IMR-90 (cell line): ENCODE measurements around the gene ZNF524. TPM values are rescaled to one million over a fixed set of nuclear protein-coding genes. Genes with fewer than 3 reads are reported as not detected.

Source experiments
- ATAC-seq: fragments of 200-7000 bp; cut with Tn5 transposase; 2 replicates; pipeline ENCODE4 v1.9.1; 2020; ENCODE audit warnings: low read depth, mild to moderate bottlenecking, moderate library complexity
- BruUV-seq: library from RNA; stranded (reverse); fragments of 400-500 nt; replicated peaks from 2 replicates; lab custom pipeline; 2021; lab: Mats Ljungman, UMichigan
- CTCF ChIA-PET: fragments of 300-600 bp; formaldehyde crosslinking; extraction: SDS; loops from one replicate; lab custom pipeline; 2021; ENCODE audit warnings: antibody characterized with exemption; lab: Yijun Ruan, JAX
- POLR2A ChIA-PET: fragments of 300-600 bp; sonication (Branson Sonifier 250); formaldehyde crosslinking; loops from one replicate; lab custom pipeline; 2022; ENCODE audit warnings: antibody characterized with exemption; ENCODE audit not compliant: unreplicated experiment; lab: Charles Lee
- DNase-seq: peaks from one replicate; pipeline ENCODE4 v3.0.0; 2013
- H2AFZ ChIP-seq: replicated peaks from 2 replicates; pipeline ENCODE3; 2013; ENCODE audit warnings: low read length, mild to moderate bottlenecking; ENCODE audit not compliant: poor library complexity
- H2AK5ac ChIP-seq: 2 replicates; pipeline ENCODE4 v1.6.1; 2013; ENCODE audit warnings: low read depth, low read length, inconsistent platforms
- H2AK9ac ChIP-seq: replicated peaks from 2 replicates; pipeline ENCODE3; 2013; ENCODE audit warnings: mild to moderate bottlenecking, low read depth, low read length, moderate library complexity; ENCODE audit not compliant: poor library complexity
- H2BK120ac ChIP-seq: 2 replicates; pipeline ENCODE4 v1.6.1; 2013; ENCODE audit warnings: low read depth, low read length, inconsistent platforms
- H2BK15ac ChIP-seq: 3 replicates; pipeline ENCODE4 v1.6.1; 2013; ENCODE audit warnings: low read depth, low read length, inconsistent platforms
- H2BK20ac ChIP-seq: 2 replicates; pipeline ENCODE4 v1.6.1; 2013; ENCODE audit warnings: low read depth, mild to moderate bottlenecking, inconsistent platforms, low read length, moderate library complexity
- H2BK5ac ChIP-seq: 2 replicates; pipeline ENCODE4 v1.6.1; 2013; ENCODE audit warnings: mild to moderate bottlenecking, low read depth, low read length, inconsistent platforms; ENCODE audit not compliant: poor library complexity, severe bottlenecking
- H3K14ac ChIP-seq: replicated peaks from 2 replicates; pipeline ENCODE4 v1.6.1; 2013; ENCODE audit warnings: low read depth, low read length, inconsistent platforms
- H3K18ac ChIP-seq: 2 replicates; pipeline ENCODE4 v1.6.1; 2013; ENCODE audit warnings: low read depth, low read length, control low read depth
- H3K23ac ChIP-seq: 2 replicates; pipeline ENCODE4 v1.6.1; 2013; ENCODE audit warnings: low read depth, low read length, inconsistent platforms
- H3K27ac ChIP-seq: 2 replicates; pipeline ENCODE4 v1.5.1; 2013; ENCODE audit warnings: mild to moderate bottlenecking, control low read depth, low read length; ENCODE audit not compliant: insufficient read depth
- H3K27me3 ChIP-seq: 2 replicates; pipeline ENCODE4 v1.6.1; 2013; ENCODE audit warnings: low read length; ENCODE audit not compliant: control insufficient read depth, insufficient read depth
- H3K36me3 ChIP-seq: 2 replicates; pipeline ENCODE4 v1.6.1; 2013; ENCODE audit warnings: low read length, mixed read lengths; ENCODE audit not compliant: control insufficient read depth, insufficient read depth
- H3K4ac ChIP-seq: 2 replicates; pipeline ENCODE4 v1.6.1; 2013; ENCODE audit warnings: low read depth, low read length, inconsistent platforms
- H3K4me1 ChIP-seq: 2 replicates; pipeline ENCODE4 v1.6.1; 2013; ENCODE audit warnings: low read length, mixed read lengths; ENCODE audit not compliant: control insufficient read depth, insufficient read depth
- H3K4me2 ChIP-seq: 2 replicates; pipeline ENCODE4 v1.6.1; 2013; ENCODE audit warnings: low read depth, mild to moderate bottlenecking, control low read depth, low read length, moderate library complexity
- H3K4me3 ChIP-seq: 2 replicates; pipeline ENCODE4 v1.5.1; 2013; ENCODE audit warnings: low read depth, mild to moderate bottlenecking, control low read depth, low read length, moderate library complexity; ENCODE audit not compliant: insufficient read depth
- H3K56ac ChIP-seq: 2 replicates; pipeline ENCODE4 v1.6.1; 2013; ENCODE audit warnings: low read length, inconsistent platforms; ENCODE audit not compliant: insufficient read depth; ENCODE audit errors: extremely low read depth
- H3K79me1 ChIP-seq, 2 experiments: 2 replicates each; pipeline ENCODE4 v1.6.1; 2013; ENCODE audit warnings: low read length in 2 of 2, inconsistent platforms in 1 of 2, low read depth in 1 of 2
- H3K9ac ChIP-seq: 2 replicates; pipeline ENCODE4 v1.6.1; 2013; ENCODE audit warnings: low read depth, low read length, control low read depth
- H3K9me1 ChIP-seq: 2 replicates; pipeline ENCODE4 v1.6.1; 2013; ENCODE audit warnings: low read length, inconsistent platforms; ENCODE audit not compliant: insufficient read depth
- H3K9me3 ChIP-seq: 2 replicates; pipeline ENCODE4 v1.6.1; 2013; ENCODE audit warnings: low read length; ENCODE audit not compliant: control insufficient read depth, insufficient read depth
- H4K20me1 ChIP-seq: 2 replicates; pipeline ENCODE4 v1.6.1; 2013; ENCODE audit warnings: low read length, inconsistent platforms; ENCODE audit not compliant: insufficient read depth
- H4K5ac ChIP-seq: 2 replicates; pipeline ENCODE4 v1.6.1; 2013; ENCODE audit warnings: mild to moderate bottlenecking, low read depth, low read length, control low read depth
- H4K8ac ChIP-seq, 2 experiments: 2 replicates each; pipeline ENCODE4 v1.6.1; 2013; ENCODE audit warnings: low read depth in 2 of 2, low read length in 2 of 2, control low read depth in 1 of 2, inconsistent platforms in 1 of 2
- H4K91ac ChIP-seq: 2 replicates; pipeline ENCODE4 v1.6.1; 2013; ENCODE audit warnings: low read depth, low read length, inconsistent platforms; ENCODE audit not compliant: insufficient read depth
- BHLHE40 ChIP-seq: fragments of 150-350 bp; IDR thresholded peaks from 2 replicates; pipeline ENCODE4 v1.6.1; 2016; ENCODE audit warnings: mild to moderate bottlenecking, low read depth, low read length
- CEBPB ChIP-seq: IDR thresholded peaks from 2 replicates; pipeline ENCODE4 v1.6.1; 2012; ENCODE audit warnings: low read depth, low read length, improper control_type of control experiment
- CHD1 ChIP-seq: IDR thresholded peaks from 2 replicates; pipeline ENCODE4 v1.6.1; 2012; ENCODE audit warnings: low read depth, low read length, improper control_type of control experiment
- FOS ChIP-seq: fragments of 150-350 bp; IDR thresholded peaks from 2 replicates; pipeline ENCODE4 v1.6.1; 2016; ENCODE audit warnings: low read depth, low read length
- MAFK ChIP-seq: IDR thresholded peaks from 2 replicates; pipeline ENCODE4 v1.6.1; 2012; ENCODE audit warnings: low read depth, low read length, improper control_type of control experiment
- MAZ ChIP-seq: IDR thresholded peaks from 2 replicates; pipeline ENCODE4 v1.6.1; 2012; ENCODE audit warnings: low read depth, mild to moderate bottlenecking, low read length, improper control_type of control experiment, moderate library complexity, borderline replicate concordance
- MXI1 ChIP-seq: IDR thresholded peaks from 2 replicates; pipeline ENCODE4 v1.6.1; 2012; ENCODE audit warnings: low read depth, mild to moderate bottlenecking, low read length, moderate library complexity, borderline replicate concordance
- NFE2L2 ChIP-seq: fragments of 150-350 bp; IDR thresholded peaks from 2 replicates; pipeline ENCODE4 v1.6.1; 2016; ENCODE audit warnings: low read depth, mild to moderate bottlenecking, low read length
- POLR2A ChIP-seq: IDR thresholded peaks from 2 replicates; pipeline ENCODE4 v1.6.1; 2012; ENCODE audit warnings: mild to moderate bottlenecking, low read depth, low read length
- RAD21 ChIP-seq: IDR thresholded peaks from 2 replicates; pipeline ENCODE4 v1.6.1; 2012; ENCODE audit warnings: low read length, improper control_type of control experiment
- RCOR1 ChIP-seq: IDR thresholded peaks from 2 replicates; pipeline ENCODE4 v1.6.1; 2012; ENCODE audit warnings: mild to moderate bottlenecking, low read length, improper control_type of control experiment; ENCODE audit not compliant: insufficient replicate concordance
- RFX5 ChIP-seq: IDR thresholded peaks from 2 replicates; pipeline ENCODE4 v1.8.0; 2012; ENCODE audit warnings: low read depth, mild to moderate bottlenecking, low read length, moderate library complexity
- SMC3 ChIP-seq: fragments of 150-350 bp; IDR thresholded peaks from 2 replicates; pipeline ENCODE4 v1.6.1; 2016; ENCODE audit warnings: low read depth, mild to moderate bottlenecking, antibody characterized with exemption, low read length, moderate library complexity
- WGBS, 2 experiments: methylation state at CpG; one replicate each; pipeline versions ENCODE4 v1.1.5 to v1.1.7; 2013; ENCODE audit warnings: missing lambda C conversion rate in 2 of 2; ENCODE audit not compliant: insufficient read length in 1 of 2; ENCODE audit errors: extremely low coverage in 2 of 2; 5-methylcytosine and 5-hydroxymethylcytosine counted together
- dilution Hi-C: fragments of 300-500 bp; cut with HindIII; formaldehyde crosslinking; loops from one replicate; pipeline ENCODE4 v1.14.3; 2018; ENCODE audit warnings: low sequenced_read_pairs; ENCODE audit not compliant: unreplicated experiment
- in situ Hi-C: fragments of 300-500 bp; cut with MboI; formaldehyde crosslinking; loops from 3 replicates; pipeline ENCODE4 v1.14.3; 2019; ENCODE audit warnings: low sequenced_read_pairs, inconsistent platforms, mixed read lengths
- intact Hi-C: fragments of 100-400 bp; cut with micrococcal nuclease; formaldehyde crosslinking; loops from 2 replicates; pipeline ENCODE4 v1.10.0; 2022
- polyA plus RNA-seq, 3 experiments: library from polyadenylated mRNA; depleted of rRNA; stranded (reverse); fragments of >200 nt; gene quantifications; 2 replicates each; pipeline ENCODE4 v1.2.3, GENCODE V29; 2012; ENCODE audit warnings: low replicate concordance in 1 of 3
- total RNA-seq: library from RNA; depleted of rRNA; stranded (reverse); fragments of >200 nt; gene quantifications from 2 replicates; pipeline ENCODE4 v1.2.3, GENCODE V29; 2012
- TF ChIP-seq, protein P1 (sequence below): fragments of 150-350 bp; IDR thresholded peaks from 2 replicates; pipeline ENCODE4 v1.6.1; 2016; ENCODE audit warnings: low read depth, mild to moderate bottlenecking, low read length, moderate library complexity, borderline replicate concordance
- TF ChIP-seq, protein P2 (sequence below): fragments of 150-350 bp; IDR thresholded peaks from 2 replicates; pipeline ENCODE4 v1.6.1; 2017; ENCODE audit warnings: mild to moderate bottlenecking, antibody characterized with exemption, low read length, low read depth
- TF ChIP-seq, protein P3 (sequence below): conservative IDR thresholded peaks from 2 replicates; pipeline ENCODE4 v1.5.1; 2012; ENCODE audit warnings: mild to moderate bottlenecking, low read depth, low read length, improper control_type of control experiment

Gene ZNF524
- total and polyA plus RNA-seq, 2 of the 4 experiments (the other 2 are of a cell fraction), result 2.3 to 6.6 TPM

DNA sequence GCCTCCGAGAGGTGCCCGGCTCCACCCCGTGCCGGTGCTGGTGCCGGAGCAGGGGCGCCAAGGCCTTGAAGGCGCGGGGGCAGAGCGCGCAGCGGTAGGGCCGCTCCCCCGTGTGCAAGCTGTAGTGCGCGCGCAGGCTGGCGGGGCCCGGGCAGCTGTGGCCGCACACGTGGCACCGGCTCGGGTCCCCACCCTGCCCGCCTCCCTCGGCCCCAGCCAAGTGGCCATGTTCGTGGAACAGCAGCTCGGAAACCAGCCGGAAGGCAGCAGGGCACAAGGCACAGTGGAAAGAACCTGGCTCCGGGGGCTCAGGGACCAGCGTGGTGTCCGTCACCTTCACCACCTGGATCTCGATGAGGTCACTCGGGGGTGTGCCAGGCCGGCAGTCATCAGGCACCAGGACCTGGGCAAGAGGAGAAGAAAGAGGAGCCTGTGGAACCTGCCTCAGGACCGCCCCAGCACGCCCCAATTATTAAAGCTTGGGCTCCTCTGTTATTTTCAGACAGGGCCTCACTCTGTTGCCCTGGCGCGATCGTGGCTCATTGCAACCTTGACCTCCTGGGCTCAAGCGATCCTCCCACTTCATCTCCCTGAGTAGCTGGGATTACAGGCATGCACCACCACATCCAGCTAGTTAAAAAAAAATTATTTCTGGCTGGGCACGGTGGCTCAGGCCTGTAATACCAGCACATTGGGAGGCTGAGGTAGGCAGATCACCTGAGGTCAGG, 22.3 kb downstream of the ZNF524 start:
- no peak overlapping the region for H2BK20ac ChIP-seq
- H2AK5ac ChIP-seq, result no peak overlapping the region
- H4K91ac ChIP-seq, result no peak overlapping the region
- ATAC-seq (no peak), DNase-seq (no peak)
- H3K4ac ChIP-seq, result no peak overlapping the region
- no peak overlapping the region for H2AK9ac ChIP-seq
- H3K79me1 ChIP-seq, result peaks cover 13 to 45% of the 10 kb centered on the region in 2 experiments
- ChIA-PET CTCF (no interaction called here), POLR2A (no interaction called here)
- H2AFZ ChIP-seq, result no peak overlapping the region
- no peak overlapping the region for H3K23ac ChIP-seq
- no peak overlapping the region for H4K5ac ChIP-seq
- no peak overlapping the region for H3K14ac ChIP-seq
- H3K9me3 ChIP-seq, result no peaks in the 10 kb centered on the region
- peaks cover 15% of the 10 kb centered on the region; the same call in 1 of the 2 replicates for H3K9me1 ChIP-seq
- no peaks in the 10 kb centered on the region for H3K27me3 ChIP-seq
- H4K20me1 ChIP-seq, result peaks cover 11% of the 10 kb centered on the region; the same call in 1 of the 2 replicates
- peaks cover 13% of the 10 kb centered on the region for H3K4me1 ChIP-seq
- H4K8ac ChIP-seq, result no peak overlapping the region
- no peak overlapping the region for H2BK5ac ChIP-seq
- no peak overlapping the region for H2BK15ac ChIP-seq
- H3K18ac ChIP-seq, result no peak overlapping the region
- H3K56ac ChIP-seq, result no peak overlapping the region
- BruUV-seq, result no TSS peak
- 97% methylated on average over 20 of the region's 40 CpGs; no CpG with 5 or more reads in 1 of the 2 experiments for WGBS, 2 experiments
- TF ChIP-seq, protein P1, sequence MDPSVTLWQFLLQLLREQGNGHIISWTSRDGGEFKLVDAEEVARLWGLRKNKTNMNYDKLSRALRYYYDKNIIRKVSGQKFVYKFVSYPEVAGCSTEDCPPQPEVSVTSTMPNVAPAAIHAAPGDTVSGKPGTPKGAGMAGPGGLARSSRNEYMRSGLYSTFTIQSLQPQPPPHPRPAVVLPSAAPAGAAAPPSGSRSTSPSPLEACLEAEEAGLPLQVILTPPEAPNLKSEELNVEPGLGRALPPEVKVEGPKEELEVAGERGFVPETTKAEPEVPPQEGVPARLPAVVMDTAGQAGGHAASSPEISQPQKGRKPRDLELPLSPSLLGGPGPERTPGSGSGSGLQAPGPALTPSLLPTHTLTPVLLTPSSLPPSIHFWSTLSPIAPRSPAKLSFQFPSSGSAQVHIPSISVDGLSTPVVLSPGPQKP, result no peak
- no peak for TF ChIP-seq BHLHE40
- no peak for TF ChIP-seq MAFK
- no peak for TF ChIP-seq RCOR1
- TF ChIP-seq MXI1, result no peak
- no peak for TF ChIP-seq CEBPB
- TF ChIP-seq CHD1, result no peak
- TF ChIP-seq, protein P2, sequence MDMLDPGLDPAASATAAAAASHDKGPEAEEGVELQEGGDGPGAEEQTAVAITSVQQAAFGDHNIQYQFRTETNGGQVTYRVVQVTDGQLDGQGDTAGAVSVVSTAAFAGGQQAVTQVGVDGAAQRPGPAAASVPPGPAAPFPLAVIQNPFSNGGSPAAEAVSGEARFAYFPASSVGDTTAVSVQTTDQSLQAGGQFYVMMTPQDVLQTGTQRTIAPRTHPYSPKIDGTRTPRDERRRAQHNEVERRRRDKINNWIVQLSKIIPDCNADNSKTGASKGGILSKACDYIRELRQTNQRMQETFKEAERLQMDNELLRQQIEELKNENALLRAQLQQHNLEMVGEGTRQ, result no peak
- TF ChIP-seq SMC3, result no peak
- no peak for TF ChIP-seq NFE2L2
- TF ChIP-seq RAD21, result no peak
- TF ChIP-seq RFX5, result no peak
- no peak for TF ChIP-seq FOS
- TF ChIP-seq, protein P3, sequence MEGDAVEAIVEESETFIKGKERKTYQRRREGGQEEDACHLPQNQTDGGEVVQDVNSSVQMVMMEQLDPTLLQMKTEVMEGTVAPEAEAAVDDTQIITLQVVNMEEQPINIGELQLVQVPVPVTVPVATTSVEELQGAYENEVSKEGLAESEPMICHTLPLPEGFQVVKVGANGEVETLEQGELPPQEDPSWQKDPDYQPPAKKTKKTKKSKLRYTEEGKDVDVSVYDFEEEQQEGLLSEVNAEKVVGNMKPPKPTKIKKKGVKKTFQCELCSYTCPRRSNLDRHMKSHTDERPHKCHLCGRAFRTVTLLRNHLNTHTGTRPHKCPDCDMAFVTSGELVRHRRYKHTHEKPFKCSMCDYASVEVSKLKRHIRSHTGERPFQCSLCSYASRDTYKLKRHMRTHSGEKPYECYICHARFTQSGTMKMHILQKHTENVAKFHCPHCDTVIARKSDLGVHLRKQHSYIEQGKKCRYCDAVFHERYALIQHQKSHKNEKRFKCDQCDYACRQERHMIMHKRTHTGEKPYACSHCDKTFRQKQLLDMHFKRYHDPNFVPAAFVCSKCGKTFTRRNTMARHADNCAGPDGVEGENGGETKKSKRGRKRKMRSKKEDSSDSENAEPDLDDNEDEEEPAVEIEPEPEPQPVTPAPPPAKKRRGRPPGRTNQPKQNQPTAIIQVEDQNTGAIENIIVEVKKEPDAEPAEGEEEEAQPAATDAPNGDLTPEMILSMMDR, result no peak
- no peak for TF ChIP-seq MAZ
- TF ChIP-seq POLR2A, result no peak
- dilution Hi-C loops, result no loop called here
- H3K36me3 ChIP-seq, result peaks cover 16% of the 10 kb centered on the region
- no peak overlapping the region for H3K4me3 ChIP-seq
- no peak overlapping the region for H3K27ac ChIP-seq
- in situ Hi-C loops, result no loop called here
- no peak overlapping the region for H3K9ac ChIP-seq
- intact Hi-C loops, result no loop called here
- no peak overlapping the region for H3K4me2 ChIP-seq
- H2BK120ac ChIP-seq, result no peak overlapping the region
